Smooth muscle cell (in vitro differentiated cells): ENCODE data around the gene GPR107. TPM values are rescaled to one million over a fixed set of nuclear protein-coding genes. Genes with fewer than 3 reads are reported as not detected.
A peak's percentile ranks its signal among the peaks of the same experiment; 100 is the strongest.

Experiments used
- DNase-seq: peaks from one replicate; lab custom pipeline; 2025; ENCODE audit not compliant: unreplicated experiment; lab: John Stamatoyannopoulos, UW
- H2AFZ ChIP-seq: fragments of 200-600 bp; sonication (generic); 2 replicates; pipeline ENCODE4 v1.6.0; 2016; ENCODE audit warnings: antibody characterized with exemption, low read depth, mild to moderate bottlenecking
- H3F3A ChIP-seq: fragments of 200-600 bp; sonication (generic); 2 replicates; pipeline ENCODE4 v1.6.0; 2017; ENCODE audit warnings: antibody characterized with exemption, low read depth
- H3K27ac ChIP-seq: fragments of 200-600 bp; sonication (generic); 2 replicates; pipeline ENCODE4 v1.5.1; 2016; ENCODE audit warnings: low read depth, mild to moderate bottlenecking
- H3K27me3 ChIP-seq: fragments of 200-600 bp; sonication (generic); 2 replicates; pipeline ENCODE4 v1.6.1; 2016; ENCODE audit warnings: low read depth, mild to moderate bottlenecking
- H3K36me3 ChIP-seq: fragments of 200-600 bp; sonication (generic); 2 replicates; pipeline ENCODE4 v1.5.1; 2016; ENCODE audit warnings: low read depth
- H3K4me1 ChIP-seq: fragments of 200-600 bp; sonication (generic); 2 replicates; pipeline ENCODE4 v1.5.1; 2016; ENCODE audit warnings: low read depth
- H3K4me2 ChIP-seq: fragments of 200-600 bp; sonication (generic); 2 replicates; pipeline ENCODE4 v1.6.0; 2016; ENCODE audit warnings: mild to moderate bottlenecking
- H3K4me3 ChIP-seq: fragments of 200-600 bp; sonication (generic); 2 replicates; pipeline ENCODE4 v1.5.1; 2016; ENCODE audit warnings: mild to moderate bottlenecking
- H3K79me2 ChIP-seq: fragments of 200-600 bp; sonication (generic); 2 replicates; pipeline ENCODE4 v1.6.0; 2016; ENCODE audit warnings: low read depth, mild to moderate bottlenecking
- H3K9ac ChIP-seq: fragments of 200-600 bp; sonication (generic); 2 replicates; pipeline ENCODE4 v1.6.0; 2016; ENCODE audit warnings: low read depth
- H3K9me3 ChIP-seq: fragments of 200-600 bp; sonication (generic); replicated peaks from 2 replicates; pipeline ENCODE4 v1.5.1; 2016; ENCODE audit warnings: low read depth
- H4K20me1 ChIP-seq: fragments of 200-600 bp; sonication (generic); 2 replicates; pipeline ENCODE4 v1.6.0; 2016; ENCODE audit warnings: low read depth
- CTCF ChIP-seq: fragments of 200-600 bp; sonication (generic); IDR thresholded peaks from 2 replicates; pipeline ENCODE4 v1.5.1; 2017; ENCODE audit warnings: borderline replicate concordance, mild to moderate bottlenecking, antibody characterized with exemption; ENCODE audit not compliant: insufficient read depth, poor library complexity, severe bottlenecking
- WGBS: methylation state at CpG from one replicate; pipeline ENCODE4 v1.1.7; 2016; ENCODE audit warnings: low lambda C conversion rate; 5-methylcytosine and 5-hydroxymethylcytosine counted together
- polyA plus RNA-seq: library from polyadenylated mRNA; unstranded; fragments of >200 nt; fragmentation: Nextera tagmentation; extraction: Ambion mirVana; gene quantifications from 2 replicates; pipeline ENCODE4 v1.2.1, GENCODE V29; 2016
- total RNA-seq: library from RNA; depleted of rRNA; stranded (reverse); fragments of >200 nt; gene quantifications from 2 replicates; pipeline ENCODE4 v1.2.3, GENCODE V29; 2014

Gene GPR107
- total and polyA plus RNA-seq, 2 experiments from 2014 or later, result 16.2 to 42.7 TPM

GRCh38 chr9:130174025-130174424, 120.3 kb downstream of the GPR107 start:
- no peak overlapping the region for H3K27ac ChIP-seq
- H4K20me1 ChIP-seq, result peaks cover 58% of the 10 kb centered on the region
- peak overlapping the region; percentile 88 for H3K4me3 ChIP-seq
- peaks cover 6% of the 10 kb centered on the region for H3F3A ChIP-seq
- H3K9me3 ChIP-seq, result no peaks in the 10 kb centered on the region
- peaks cover 61% of the 10 kb centered on the region for H3K79me2 ChIP-seq
- H2AFZ ChIP-seq, result no peak overlapping the region
- H3K27me3 ChIP-seq, result no peaks in the 10 kb centered on the region
- H3K36me3 ChIP-seq, result no peaks in the 10 kb centered on the region
- DNase-seq, result no peak
- TF ChIP-seq CTCF, result no peak
- H3K4me1 ChIP-seq, result no peaks in the 10 kb centered on the region
- H3K9ac ChIP-seq, result no peak overlapping the region
- H3K4me2 ChIP-seq, result peak overlapping the region; percentile 98
- 97% methylated on average over 8 of the region's 9 CpGs for WGBS

- Histone ChIP-seq H3F3A (peaks cover 6% of the 10 kb centered on the region), H2AFZ (no peak overlapping the region), H3K9me3 (no peaks in the 10 kb centered on the region), H3K4me1 (no peaks in the 10 kb centered on the region), H4K20me1 (peaks cover 67% of the 10 kb centered on the region), H3K4me3 (no peak overlapping the region), H3K27ac (no peak overlapping the region), H3K79me2 (peaks cover 70% of the 10 kb centered on the region), H3K36me3 (no peaks in the 10 kb centered on the region), H3K27me3 (no peaks in the 10 kb centered on the region), H3K4me2 (no peak overlapping the region), H3K9ac (no peak overlapping the region)
- DNase-seq, result no peak
- no peak for TF ChIP-seq CTCF
- 87% methylated on average over 8 of the region's 8 CpGs for WGBS
Measured at GRCh38 chr9:130174920-130175321, 121.2 kb downstream of the GPR107 start.

- Histone ChIP-seq H3K27me3 (no peaks in the 10 kb centered on the region), H2AFZ (no peak overlapping the region), H3K79me2 (peaks cover 74% of the 10 kb centered on the region), H3K9ac (no peak overlapping the region), H3K4me3 (no peak overlapping the region), H3K9me3 (no peaks in the 10 kb centered on the region), H4K20me1 (peaks cover 71% of the 10 kb centered on the region), H3K4me1 (no peaks in the 10 kb centered on the region), H3K36me3 (no peaks in the 10 kb centered on the region), H3K4me2 (no peak overlapping the region), H3K27ac (no peak overlapping the region), H3F3A (peaks cover 6% of the 10 kb centered on the region)
- DNase-seq, result no peak
- TF ChIP-seq CTCF, result no peak
- WGBS, result 94% methylated on average over 9 of the region's 9 CpGs
Measured at GRCh38 chr9:130175355-130175754, 121.6 kb downstream of the GPR107 start.

- TF ChIP-seq CTCF, result no peak
- H4K20me1 ChIP-seq, result peaks cover 85% of the 10 kb centered on the region
Measured at GRCh38 chr9:130176760-130177159, 123.1 kb downstream of the GPR107 start.

More at GRCh38 chr9:130176760-130177159, 123.1 kb downstream of the GPR107 start:
- Histone ChIP-seq H3K27ac (no peak overlapping the region), H3K79me2 (peaks cover 89% of the 10 kb centered on the region), H3K9ac (no peak overlapping the region), H2AFZ (no peak overlapping the region), H3K4me2 (no peak overlapping the region), H3K4me1 (no peaks in the 10 kb centered on the region), H3K4me3 (no peak overlapping the region), H3F3A (peaks cover 2% of the 10 kb centered on the region), H3K36me3 (no peaks in the 10 kb centered on the region), H3K27me3 (no peaks in the 10 kb centered on the region), H3K9me3 (no peaks in the 10 kb centered on the region)
- 92% methylated on average over 6 of the region's 6 CpGs for WGBS
- DNase-seq, result no peak
